ENCODE measurements around the gene TNS1. TPM values are rescaled to one million over a fixed set of nuclear protein-coding genes. Genes with fewer than 3 reads are reported as not detected.

The TNS1 gene
- total RNA-seq, 1 experiment from 2014 or later: 6.2 TPM

- no peak overlapping the region for H2AFZ ChIP-seq (ENCODE audit: low read depth, low read length, poor library complexity, severe bottlenecking)
- H3K9ac ChIP-seq (ENCODE audit: low read length): no peak overlapping the region
- H3K9me2 ChIP-seq (ENCODE audit: insufficient read depth): no peaks in the 10 kb centered on the region
- ChIA-PET RAD21 (ENCODE audit: low non-redundant PET in 1 of 2, low total read pairs in 2 of 2, uncharacterized antibody in 2 of 2, unreplicated experiment in 2 of 2) (no interaction called here), POLR2A (no interaction called here), CTCF (no interaction called here)
- H3K4me3 ChIP-seq (replicated peaks in 1 of 2; ENCODE audit: low read depth in 1 of 2, low read length in 2 of 2): no peak overlapping the region
- no peaks in the 10 kb centered on the region for H3K4me1 ChIP-seq (ENCODE audit: control insufficient read depth in 1 of 2, insufficient read depth in 2 of 2, low read length in 2 of 2)
- no peaks in the 10 kb centered on the region for H4K20me1 ChIP-seq (ENCODE audit: insufficient read depth)
- no peak for TF ChIP-seq ZFX (IDR thresholded peaks at IDR 0.05)
- no peak for TF ChIP-seq POLR2A (IDR thresholded peaks at IDR 0.05; ENCODE audit: borderline replicate concordance, extremely low read depth, insufficient read depth, insufficient read length)
- TF ChIP-seq ZNF274 (IDR thresholded peaks at IDR 0.05; ENCODE audit: low read depth, low read length): no peak
- no peak for TF ChIP-seq FOSL1 (IDR thresholded peaks at IDR 0.05; ENCODE audit: low read depth)
- TF ChIP-seq CBX3 (IDR thresholded peaks at IDR 0.05; ENCODE audit: low read depth): no peak
- TF ChIP-seq MAX (IDR thresholded peaks at IDR 0.05): no peak
- TF ChIP-seq ZBTB33 (IDR thresholded peaks at IDR 0.05; ENCODE audit: extremely low read depth, insufficient replicate concordance, low read length): no peak
- no peak for TF ChIP-seq SIN3A (IDR thresholded peaks at IDR 0.05; ENCODE audit: low read depth)
- TF ChIP-seq RAD21 (IDR thresholded peaks at IDR 0.05; ENCODE audit: low read depth): no peak
- H3K4me2 ChIP-seq (ENCODE audit: low read length): no peak overlapping the region
- no TSS peak for BruUV-seq (replicated peaks)
- no peaks in the 10 kb centered on the region for H3K36me3 ChIP-seq (ENCODE audit: control insufficient read depth in 1 of 2, insufficient read depth in 2 of 2, low read length in 2 of 2)
- H3K9me3 ChIP-seq (ENCODE audit: control insufficient read depth in 1 of 2, insufficient read depth in 1 of 2, low read depth in 1 of 2, low read length in 2 of 2): no peaks in the 10 kb centered on the region
- ATAC-seq (no peak), DNase-seq (ENCODE audit: low read depth, low spot score) (no peak)
- no peak overlapping the region for H3K27ac ChIP-seq (ENCODE audit: low read depth, low read length)
- intact Hi-C loops (cut with micrococcal nuclease): no loop called here
- H3K27me3 ChIP-seq (ENCODE audit: insufficient read depth, low read length): no peaks in the 10 kb centered on the region
- no peaks in the 10 kb centered on the region for H3K79me2 ChIP-seq (ENCODE audit: insufficient read depth, low read length)
Observed at GRCh38 chr2:217953531-217953932, 49.3 kb downstream of the TNS1 start.

- no peak for ATAC-seq
- Histone ChIP-seq H2AFZ (ENCODE audit: low read depth, low read length, poor library complexity, severe bottlenecking) (no peak overlapping the region), H3K9ac (ENCODE audit: low read length) (no peak overlapping the region), H3K4me2 (ENCODE audit: low read length) (no peak overlapping the region), H3K27me3 (ENCODE audit: insufficient read depth, low read length) (no peaks in the 10 kb centered on the region), H3K4me1 (ENCODE audit: control insufficient read depth in 1 of 2, insufficient read depth in 2 of 2, low read length in 2 of 2) (no peaks in the 10 kb centered on the region), H3K79me2 (ENCODE audit: insufficient read depth, low read length) (no peaks in the 10 kb centered on the region), H4K20me1 (ENCODE audit: insufficient read depth) (no peaks in the 10 kb centered on the region), H3K36me3 (ENCODE audit: control insufficient read depth in 1 of 2, insufficient read depth in 2 of 2, low read length in 2 of 2) (no peaks in the 10 kb centered on the region), H3K9me2 (ENCODE audit: insufficient read depth) (no peaks in the 10 kb centered on the region), H3K27ac (ENCODE audit: low read depth, low read length) (no peak overlapping the region), H3K9me3 (ENCODE audit: control insufficient read depth in 1 of 2, insufficient read depth in 1 of 2, low read depth in 1 of 2, low read length in 2 of 2) (no peaks in the 10 kb centered on the region), H3K4me3 (replicated peaks in 1 of 2; ENCODE audit: low read depth in 1 of 2, low read length in 2 of 2) (no peak overlapping the region)
- intact Hi-C loops (cut with micrococcal nuclease): no loop called here
- CTCF ChIA-PET: no interaction called here
- BruUV-seq (replicated peaks): no TSS peak
- RAD21 ChIA-PET (ENCODE audit: low non-redundant PET in 1 of 2, low total read pairs in 2 of 2, uncharacterized antibody in 2 of 2, unreplicated experiment in 2 of 2): no interaction called here
- POLR2A ChIA-PET: no interaction called here
- no peak for DNase-seq (ENCODE audit: low read depth, low spot score)
- TF ChIP-seq MAX (IDR thresholded peaks at IDR 0.05): no peak
- no peak for TF ChIP-seq SRF (IDR thresholded peaks at IDR 0.05; ENCODE audit: low read depth)
- TF ChIP-seq CBX3 (IDR thresholded peaks at IDR 0.05; ENCODE audit: low read depth): no peak
- no peak for TF ChIP-seq EGR1 (IDR thresholded peaks at IDR 0.05; ENCODE audit: low read depth)
- TF ChIP-seq ATF3 (IDR thresholded peaks at IDR 0.05): no peak
- no peak for TF ChIP-seq ZNF274 (IDR thresholded peaks at IDR 0.05; ENCODE audit: low read depth, low read length)
- no peak for TF ChIP-seq YY1 (IDR thresholded peaks at IDR 0.05; ENCODE audit: extremely low read depth, insufficient replicate concordance, low read depth, low read length)
- TF ChIP-seq EZH2 (IDR thresholded peaks at IDR 0.05): no peak
- TF ChIP-seq ZBTB33 (IDR thresholded peaks at IDR 0.05; ENCODE audit: extremely low read depth, insufficient replicate concordance, low read length): no peak
- no peak for TF ChIP-seq POLR2AphosphoS5 (IDR thresholded peaks at IDR 0.05; ENCODE audit: low read depth, low read length)
- no peak for TF ChIP-seq EZH2phosphoT487 (IDR thresholded peaks at IDR 0.05; ENCODE audit: borderline replicate concordance)
- TF ChIP-seq SP1 (IDR thresholded peaks at IDR 0.05; ENCODE audit: low read depth): no peak
- no peak for TF ChIP-seq POLR2A (IDR thresholded peaks at IDR 0.05; ENCODE audit: borderline replicate concordance, extremely low read depth, insufficient read depth, insufficient read length)
Observed at GRCh38 chr2:217953011-217953481, 49.7 kb downstream of the TNS1 start.

All from HCT116 (cell line).